Esophagus squamous epithelium (tissue), 5 donors: ENCODE results near the gene FMNL1. TPM values are rescaled to one million over a fixed set of nuclear protein-coding genes. Genes with fewer than 3 reads are reported as not detected.

Experiments
- DNase-seq: peaks from one replicate; lab custom pipeline; 2025; lab: John Stamatoyannopoulos, UW
- H3K27ac ChIP-seq, 4 donors: fragments of 200-600 bp; sonication (generic); one replicate each; pipeline ENCODE4 v1.5.1; 2016 to 2019; ENCODE audit warnings: mild to moderate bottlenecking in 1 of 4
- H3K27me3 ChIP-seq, 4 donors: fragments of 200-600 bp; sonication (generic); 1 replicate in 3 of 4; 2 replicates in 1 of 4; pipeline versions ENCODE4 v1.5.1 to v1.6.0; 2017 to 2021; ENCODE audit warnings: antibody characterized with exemption in 1 of 4
- H3K36me3 ChIP-seq, 3 donors: fragments of 200-600 bp; sonication (generic); one replicate each; pipeline ENCODE4 v1.5.1; 2016 to 2019
- H3K4me1 ChIP-seq, 3 donors: fragments of 200-600 bp; sonication (generic); one replicate each; pipeline ENCODE4 v1.5.1; 2017 to 2019
- H3K4me3 ChIP-seq, 4 donors: fragments of 200-600 bp; sonication (generic); 1 replicate in 3 of 4; 2 replicates in 1 of 4; pipeline ENCODE4 v1.5.1; 2016 to 2019; ENCODE audit warnings: mild to moderate bottlenecking in 2 of 4, moderate library complexity in 1 of 4
- H3K9me3 ChIP-seq, 3 donors: fragments of 200-600 bp; sonication (generic); one replicate each; pipeline ENCODE4 v1.5.1; 2016 to 2019
- POLR2A ChIP-seq, 4 donors: fragments of 450-650 bp; IDR thresholded peaks; one replicate each; pipeline ENCODE4 v1.6.1; 2017; ENCODE audit warnings: antibody characterized with exemption in 4 of 4, mild to moderate bottlenecking in 4 of 4, moderate library complexity in 3 of 4
- WGBS, 2 donors: methylation state at CpG; one replicate each; pipeline ENCODE4 v1.1.5; 2018; 5-methylcytosine and 5-hydroxymethylcytosine counted together
- intact Hi-C: fragments of 100-400 bp; cut with DNase I; formaldehyde crosslinking; loops from one replicate; pipeline ENCODE4 v1.15.0; 2022
- total RNA-seq, 4 donors: library from RNA; depleted of rRNA; stranded (reverse); fragments of >200 nt; gene quantifications; one replicate each; pipeline ENCODE4 v1.1.0, GENCODE V29; 2016
- TF ChIP-seq, protein P1 (sequence below), 6 experiments: fragments of 450-650 bp in 4 of 6; fragments of 200-600 bp in 2 of 6; sonication (generic) in 2 of 6; IDR thresholded peaks; one replicate each; pipeline ENCODE4 v1.5.1; 2016 to 2019; ENCODE audit warnings: antibody characterized with exemption in 6 of 6, mild to moderate bottlenecking in 4 of 6, moderate library complexity in 4 of 6
- donor health status: DM: yes; HTN: yes; CAD: no.

Gene FMNL1
- total RNA-seq, 4 donors from 2014 or later = 3.5 to 16.8 (median 6.9) TPM

DNA sequence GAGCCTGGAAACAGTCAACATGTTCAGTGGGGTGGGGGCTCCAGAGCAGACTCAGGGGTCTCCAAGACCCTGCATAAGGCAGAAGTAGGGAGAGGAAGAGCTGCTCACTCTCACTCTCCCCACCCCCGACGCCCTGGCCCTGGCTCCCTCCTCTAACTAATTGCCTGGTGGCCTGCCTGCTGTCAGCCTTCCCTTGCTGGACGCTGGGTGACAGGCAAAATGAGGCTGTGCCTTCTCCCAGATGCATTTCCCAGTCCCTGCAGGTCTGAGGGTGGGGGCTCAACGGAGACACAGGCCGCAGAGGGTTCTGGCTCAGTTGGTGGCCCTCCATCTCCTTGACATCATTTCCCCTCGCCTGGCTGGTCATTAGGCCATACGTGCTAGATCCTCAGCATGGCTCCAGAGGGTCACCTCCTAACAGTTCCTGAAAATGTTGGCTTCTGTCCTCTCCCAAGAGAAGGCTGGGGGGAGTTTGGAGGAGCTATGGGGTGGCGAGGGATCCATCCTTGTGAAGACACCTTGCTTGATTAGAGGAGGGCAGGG, 1.4 kb downstream of the FMNL1 start:
- intact Hi-C loops = loop anchor here (5.0 kb wide), 1 partner anchor 49 kb away; no protein-coding TSS in a partner anchor
- TF ChIP-seq POLR2A (IDR thresholded peaks at IDR 0.05) = no peak
- H3K27ac ChIP-seq = peak overlapping the region; percentile 70 to 95 (median 84)
- WGBS, 2 donors = 51 to 85% methylated on average over 4 to 5 of the region's 8 CpGs
- peaks cover 0 to 36% (median 3%) of the 10 kb centered on the region in 4 donors for H3K27me3 ChIP-seq
- H3K4me1 ChIP-seq = peaks cover 18 to 92% (median 35%) of the 10 kb centered on the region in 3 donors
- no peaks in the 10 kb centered on the region for H3K9me3 ChIP-seq
- peak overlapping the region; percentile 0 to 70 (median 50) for H3K4me3 ChIP-seq
- H3K36me3 ChIP-seq = no peaks in the 10 kb centered on the region
- no peak for DNase-seq

DNA sequence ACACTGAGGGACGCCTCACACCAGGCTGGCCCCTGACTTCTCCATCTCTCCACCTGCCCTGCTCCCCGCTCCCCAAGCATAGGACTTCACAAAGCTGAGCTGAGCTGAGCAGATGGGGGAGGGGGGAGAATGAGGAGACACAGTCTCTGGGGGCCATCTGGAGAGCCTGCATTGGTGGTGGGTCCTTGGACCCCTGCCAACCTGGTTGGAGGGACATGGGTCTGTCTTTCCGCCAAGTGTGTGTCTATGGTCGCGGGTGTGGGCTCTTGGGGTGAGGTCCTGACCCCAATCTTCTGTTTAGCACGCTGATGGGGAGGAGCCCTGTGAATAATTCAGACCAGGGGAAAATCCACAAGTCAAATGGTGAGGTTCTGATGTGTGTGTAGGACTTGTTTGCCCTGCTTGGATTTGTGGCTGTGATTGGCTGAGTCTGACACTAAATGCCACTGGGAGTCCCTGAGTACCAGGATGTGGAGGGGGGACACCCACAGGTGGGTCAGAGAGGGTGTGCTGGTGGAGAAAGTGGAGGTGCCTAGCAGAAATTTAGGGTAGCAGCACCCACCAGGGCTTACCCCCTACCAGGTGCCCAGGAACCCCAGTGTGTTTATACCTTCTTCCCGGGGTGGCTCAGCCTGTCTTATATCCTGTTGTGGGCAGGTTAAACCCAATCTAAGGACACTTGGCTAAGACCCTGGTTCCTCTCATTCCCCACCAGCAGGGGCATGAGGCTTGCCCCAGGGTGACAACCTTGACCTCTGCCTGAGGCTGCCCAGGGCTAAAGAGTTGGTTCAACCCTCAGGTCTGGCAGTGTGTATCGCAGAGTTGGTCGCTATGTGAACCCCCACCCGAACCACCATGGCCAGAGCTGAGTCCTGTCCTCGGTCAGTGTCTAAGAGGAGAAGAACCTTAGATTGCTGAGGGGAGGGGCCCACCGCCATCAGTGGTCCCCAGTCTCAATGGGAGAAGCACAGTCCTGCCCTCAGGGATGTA, 2.1 kb downstream of the FMNL1 start:
- WGBS, 2 donors = 67 to 69% methylated on average over 4 to 9 of the region's 12 CpGs
- H3K4me1 ChIP-seq = peaks cover 25 to 96% (median 36%) of the 10 kb centered on the region in 3 donors
- intact Hi-C loops = loop anchor here (5.0 kb wide), 1 partner anchor 48 kb away; no protein-coding TSS in a partner anchor
- peak overlapping the region; percentile 0 to 70 (median 50) for H3K4me3 ChIP-seq
- H3K9me3 ChIP-seq = no peaks in the 10 kb centered on the region
- peaks cover 0 to 36% (median 3%) of the 10 kb centered on the region in 4 donors for H3K27me3 ChIP-seq
- H3K36me3 ChIP-seq = no peaks in the 10 kb centered on the region
- TF ChIP-seq, protein P1, sequence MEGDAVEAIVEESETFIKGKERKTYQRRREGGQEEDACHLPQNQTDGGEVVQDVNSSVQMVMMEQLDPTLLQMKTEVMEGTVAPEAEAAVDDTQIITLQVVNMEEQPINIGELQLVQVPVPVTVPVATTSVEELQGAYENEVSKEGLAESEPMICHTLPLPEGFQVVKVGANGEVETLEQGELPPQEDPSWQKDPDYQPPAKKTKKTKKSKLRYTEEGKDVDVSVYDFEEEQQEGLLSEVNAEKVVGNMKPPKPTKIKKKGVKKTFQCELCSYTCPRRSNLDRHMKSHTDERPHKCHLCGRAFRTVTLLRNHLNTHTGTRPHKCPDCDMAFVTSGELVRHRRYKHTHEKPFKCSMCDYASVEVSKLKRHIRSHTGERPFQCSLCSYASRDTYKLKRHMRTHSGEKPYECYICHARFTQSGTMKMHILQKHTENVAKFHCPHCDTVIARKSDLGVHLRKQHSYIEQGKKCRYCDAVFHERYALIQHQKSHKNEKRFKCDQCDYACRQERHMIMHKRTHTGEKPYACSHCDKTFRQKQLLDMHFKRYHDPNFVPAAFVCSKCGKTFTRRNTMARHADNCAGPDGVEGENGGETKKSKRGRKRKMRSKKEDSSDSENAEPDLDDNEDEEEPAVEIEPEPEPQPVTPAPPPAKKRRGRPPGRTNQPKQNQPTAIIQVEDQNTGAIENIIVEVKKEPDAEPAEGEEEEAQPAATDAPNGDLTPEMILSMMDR (IDR thresholded peaks at IDR 0.05) = no peak
- no peak for TF ChIP-seq POLR2A (IDR thresholded peaks at IDR 0.05)
- no peak for DNase-seq
- H3K27ac ChIP-seq = peak overlapping the region; percentile 66 to 95 (median 84)

- H3K36me3 ChIP-seq = no peaks in the 10 kb centered on the region
- TF ChIP-seq POLR2A (IDR thresholded peaks at IDR 0.05) = no peak
- TF ChIP-seq, protein P1 (IDR thresholded peaks at IDR 0.05) = no peak
- H3K27me3 ChIP-seq = peaks cover 0 to 36% (median 3%) of the 10 kb centered on the region in 4 donors
- H3K27ac ChIP-seq = peak overlapping the region; percentile 66 to 95 (median 84)
- no peak for DNase-seq
- no peaks in the 10 kb centered on the region for H3K9me3 ChIP-seq
- peak overlapping the region in 3 of 4 donors; percentile 2 to 70 (median 59) for H3K4me3 ChIP-seq
- H3K4me1 ChIP-seq = peaks cover 34 to 96% (median 38%) of the 10 kb centered on the region in 3 donors
- intact Hi-C loops = loop anchor here (5.0 kb wide), 1 partner anchor 48 kb away; no protein-coding TSS in a partner anchor
- 72% methylated on average over 5 of the region's 9 CpGs; no CpG with 5 or more reads in 1 of the 2 donors for WGBS, 2 donors
Observed at GRCh38 chr17:45224671-45225050, 3.0 kb downstream of the FMNL1 start.

- intact Hi-C loops = no loop called here
- peak overlapping the region; percentile 66 to 95 (median 84) for H3K27ac ChIP-seq
- TF ChIP-seq, protein P1 (IDR thresholded peaks at IDR 0.05) = no peak
- TF ChIP-seq POLR2A (IDR thresholded peaks at IDR 0.05) = no peak
- H3K4me1 ChIP-seq = peaks cover 39 to 96% (median 43%) of the 10 kb centered on the region in 3 donors
- no peak for DNase-seq
- peaks cover 0 to 36% (median 3%) of the 10 kb centered on the region in 4 donors for H3K27me3 ChIP-seq
- 74% methylated on average over 6 of the region's 7 CpGs; no CpG with 5 or more reads in 1 of the 2 donors for WGBS, 2 donors
- peak overlapping the region in 3 of 4 donors; percentile 2 to 70 (median 59) for H3K4me3 ChIP-seq
- H3K9me3 ChIP-seq = no peaks in the 10 kb centered on the region
- H3K36me3 ChIP-seq = no peaks in the 10 kb centered on the region
Observed at GRCh38 chr17:45225051-45225700, 3.5 kb downstream of the FMNL1 start.

DNA sequence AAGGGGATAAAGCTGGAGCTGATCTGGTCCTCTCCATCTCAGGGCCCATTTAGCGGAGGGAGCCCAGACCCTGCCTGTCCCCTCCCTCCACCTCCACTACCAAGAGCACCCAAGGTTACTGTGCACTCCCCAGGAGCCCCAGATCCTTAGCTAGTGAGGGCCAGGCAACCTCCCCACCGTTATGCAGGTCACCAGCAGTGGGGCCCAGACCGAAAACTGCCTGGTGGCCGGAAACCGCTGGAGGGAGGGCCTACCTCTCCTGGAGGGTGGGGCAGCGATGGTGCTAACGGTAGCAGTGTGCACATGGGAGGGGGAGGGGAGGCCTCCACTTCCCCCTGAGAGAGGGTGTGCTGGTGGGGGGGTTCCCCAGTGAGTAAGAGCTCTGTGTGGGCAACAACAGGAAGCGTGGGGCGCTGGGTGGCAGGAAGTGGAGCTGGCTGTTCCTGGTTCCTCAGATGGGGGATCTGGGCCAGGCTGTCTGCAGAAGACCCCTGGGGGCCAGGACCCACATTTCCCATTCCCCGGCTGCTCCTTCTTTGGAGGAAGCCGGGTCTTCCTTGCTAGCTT, 4.4 kb downstream of the FMNL1 start:
- TF ChIP-seq, protein P1 (IDR thresholded peaks at IDR 0.05) = no peak
- peak in 1 of 4 donors; percentile 83 for TF ChIP-seq POLR2A (IDR thresholded peaks at IDR 0.05)
- no peaks in the 10 kb centered on the region for H3K36me3 ChIP-seq
- WGBS, 2 donors = 44 to 52% methylated on average over 7 to 10 of the region's 11 CpGs

More for the DNA sequence above, 4.4 kb downstream of the FMNL1 start:
- Histone ChIP-seq H3K4me1 (peaks cover 46 to 96% (median 47%) of the 10 kb centered on the region in 3 donors), H3K27me3 (peaks cover 0 to 28% (median 3%) of the 10 kb centered on the region in 4 donors), H3K9me3 (no peaks in the 10 kb centered on the region), H3K27ac (peak overlapping the region; percentile 66 to 95 (median 84)), H3K4me3 (peak overlapping the region in 2 of 4 donors; percentile 59 to 70)
- intact Hi-C loops = no loop called here
- peak; percentile 80 for DNase-seq
